ENCODE data around the gene TMEM175. TPM values are rescaled to one million over a fixed set of nuclear protein-coding genes. Genes with fewer than 3 reads are reported as not detected.
"Not testable (repeated sequence)": the region's sequence is repeated elsewhere in the genome, so short reads cannot be mapped to it uniquely, and the experiment has no call there.

The TMEM175 gene
- total RNA-seq, 2 experiments from 2014 or later = 12.5 to 33.1 TPM

DNA sequence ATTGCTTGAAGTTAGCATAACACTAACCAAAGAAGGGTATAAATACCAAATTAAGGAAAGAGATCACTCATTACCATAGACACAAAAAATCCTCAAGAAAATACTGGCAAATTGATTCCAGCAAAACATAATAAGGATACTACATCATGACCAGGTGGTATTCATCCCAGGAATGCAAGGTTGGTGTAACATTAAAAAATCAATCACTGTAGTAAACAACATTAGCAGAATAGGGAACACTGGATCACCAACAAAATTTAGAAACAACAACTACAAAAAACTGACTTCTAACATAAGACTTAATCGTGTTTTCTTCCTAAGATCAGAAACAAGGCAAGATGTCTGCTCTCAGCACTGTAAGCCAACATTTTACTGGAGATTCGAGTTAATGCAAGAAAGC lies 14.3 kb upstream of the TMEM175 start:
- H3K4me2 ChIP-seq (ENCODE audit: low read length) = no peak overlapping the region
- H3K4me1 ChIP-seq (ENCODE audit: insufficient read depth, low read length, poor library complexity, severe bottlenecking) = peaks cover 43% of the 10 kb centered on the region
- H3K27ac ChIP-seq (ENCODE audit: low read depth, low read length, poor library complexity, severe bottlenecking) = no peak overlapping the region
- H4K20me1 ChIP-seq (ENCODE audit: insufficient read depth, low read length) = no peaks in the 10 kb centered on the region
- CTCF ChIA-PET (ENCODE audit: unreplicated experiment) = no interaction called here
- H3K9me2 ChIP-seq (ENCODE audit: insufficient read depth, low read length) = no peaks in the 10 kb centered on the region
- TF ChIP-seq, protein P1, sequence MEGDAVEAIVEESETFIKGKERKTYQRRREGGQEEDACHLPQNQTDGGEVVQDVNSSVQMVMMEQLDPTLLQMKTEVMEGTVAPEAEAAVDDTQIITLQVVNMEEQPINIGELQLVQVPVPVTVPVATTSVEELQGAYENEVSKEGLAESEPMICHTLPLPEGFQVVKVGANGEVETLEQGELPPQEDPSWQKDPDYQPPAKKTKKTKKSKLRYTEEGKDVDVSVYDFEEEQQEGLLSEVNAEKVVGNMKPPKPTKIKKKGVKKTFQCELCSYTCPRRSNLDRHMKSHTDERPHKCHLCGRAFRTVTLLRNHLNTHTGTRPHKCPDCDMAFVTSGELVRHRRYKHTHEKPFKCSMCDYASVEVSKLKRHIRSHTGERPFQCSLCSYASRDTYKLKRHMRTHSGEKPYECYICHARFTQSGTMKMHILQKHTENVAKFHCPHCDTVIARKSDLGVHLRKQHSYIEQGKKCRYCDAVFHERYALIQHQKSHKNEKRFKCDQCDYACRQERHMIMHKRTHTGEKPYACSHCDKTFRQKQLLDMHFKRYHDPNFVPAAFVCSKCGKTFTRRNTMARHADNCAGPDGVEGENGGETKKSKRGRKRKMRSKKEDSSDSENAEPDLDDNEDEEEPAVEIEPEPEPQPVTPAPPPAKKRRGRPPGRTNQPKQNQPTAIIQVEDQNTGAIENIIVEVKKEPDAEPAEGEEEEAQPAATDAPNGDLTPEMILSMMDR (conservative IDR thresholded peaks at IDR 0.05; ENCODE audit: low read length) = no peak
- no peak for TF ChIP-seq EZH2phosphoT487 (IDR thresholded peaks at IDR 0.05; ENCODE audit: borderline replicate concordance, low read depth, low read length)
- DNase-seq (ENCODE audit: low spot score) = no peak
- intact Hi-C loops (cut with micrococcal nuclease; ENCODE audit: unreplicated experiment) = no loop called here
- no TSS peak for BruUV-seq (replicated peaks)
- H3K9me3 ChIP-seq (ENCODE audit: low read length) = peaks cover 18% of the 10 kb centered on the region
- H3K4me3 ChIP-seq (ENCODE audit: low read depth, low read length, poor library complexity, severe bottlenecking) = no peak overlapping the region
- H3K79me2 ChIP-seq (ENCODE audit: insufficient read depth, low read depth, low read length) = peaks cover 81% of the 10 kb centered on the region
- H2AFZ ChIP-seq (ENCODE audit: low read length) = no peak overlapping the region
- peaks cover 29% of the 10 kb centered on the region for H3K36me3 ChIP-seq (ENCODE audit: insufficient read depth, low read length)
- POLR2A ChIA-PET = no interaction called here

DNA sequence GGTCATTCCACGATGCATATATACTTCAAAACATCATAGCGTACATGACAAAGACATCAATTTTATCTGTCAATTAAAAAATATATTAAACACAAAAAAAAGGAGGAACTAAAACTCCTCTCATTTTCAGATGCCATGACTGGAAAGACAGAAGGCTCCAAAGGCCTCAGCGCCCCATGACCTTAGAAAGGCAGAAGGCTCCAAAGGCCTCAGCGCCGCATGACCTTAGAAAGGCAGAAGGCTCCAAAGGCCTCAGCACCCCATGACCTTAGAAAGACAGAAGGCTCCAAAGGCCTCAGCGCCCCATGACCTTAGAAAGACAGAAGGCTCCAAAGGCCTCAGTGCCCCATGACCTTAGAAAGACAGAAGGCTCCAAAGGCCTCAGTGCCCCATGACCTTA lies 13.7 kb upstream of the TMEM175 start:
- DNase-seq (ENCODE audit: low spot score); H4K20me1 ChIP-seq (ENCODE audit: insufficient read depth, low read length); H3K9me2 ChIP-seq (ENCODE audit: insufficient read depth, low read length); H3K27ac ChIP-seq (ENCODE audit: low read depth, low read length, poor library complexity, severe bottlenecking); BruUV-seq (replicated peaks); H3K4me3 ChIP-seq (ENCODE audit: low read depth, low read length, poor library complexity, severe bottlenecking); H2AFZ ChIP-seq (ENCODE audit: low read length); intact Hi-C loops (cut with micrococcal nuclease; ENCODE audit: unreplicated experiment); POLR2A ChIA-PET; H3K4me2 ChIP-seq (ENCODE audit: low read length); CTCF ChIA-PET (ENCODE audit: unreplicated experiment): not testable (repeated sequence)
- Histone ChIP-seq H3K79me2 (ENCODE audit: insufficient read depth, low read depth, low read length) (peaks cover 87% of the 10 kb centered on the region), H3K36me3 (ENCODE audit: insufficient read depth, low read length) (peaks cover 29% of the 10 kb centered on the region), H3K9me3 (ENCODE audit: low read length) (peaks cover 18% of the 10 kb centered on the region), H3K4me1 (ENCODE audit: insufficient read depth, low read length, poor library complexity, severe bottlenecking) (peaks cover 49% of the 10 kb centered on the region)

DNA sequence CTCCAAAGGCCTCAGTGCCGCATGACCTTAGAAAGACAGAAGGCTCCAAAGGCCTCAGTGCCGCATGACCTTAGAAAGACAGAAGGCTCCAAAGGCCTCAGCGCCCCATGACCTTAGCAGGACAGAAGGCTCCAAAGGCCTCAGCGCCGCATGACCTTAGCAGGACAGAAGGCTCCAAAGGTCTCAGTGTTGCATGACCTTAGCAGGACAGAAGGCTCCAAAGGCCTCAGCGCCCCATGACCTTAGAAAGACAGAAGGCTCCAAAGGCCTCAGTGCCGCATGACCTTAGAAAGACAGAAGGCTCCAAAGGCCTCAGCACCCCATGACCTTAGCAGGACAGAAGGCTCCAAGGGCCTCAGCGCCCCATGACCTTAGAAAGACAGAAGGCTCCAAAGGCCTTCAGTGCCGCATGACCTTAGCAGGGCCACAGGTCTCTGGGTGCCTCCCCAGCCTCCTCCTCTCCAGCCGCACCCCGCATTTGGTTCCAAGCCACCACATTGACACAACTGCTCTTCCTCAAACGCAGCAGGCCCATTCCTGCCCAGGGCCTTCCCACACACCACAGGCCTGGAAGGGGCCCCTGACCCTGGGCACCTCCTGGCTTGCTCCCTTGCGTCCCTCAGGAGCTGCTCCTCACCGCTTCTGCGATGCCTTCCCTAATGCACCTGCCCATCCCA lies 13.1 kb upstream of the TMEM175 start:
- H3K4me1 ChIP-seq (ENCODE audit: insufficient read depth, low read length, poor library complexity, severe bottlenecking) = peaks cover 54% of the 10 kb centered on the region
- H3K79me2 ChIP-seq (ENCODE audit: insufficient read depth, low read depth, low read length) = peaks cover 92% of the 10 kb centered on the region
- intact Hi-C loops (cut with micrococcal nuclease; ENCODE audit: unreplicated experiment); POLR2A ChIA-PET; H4K20me1 ChIP-seq (ENCODE audit: insufficient read depth, low read length); H3K4me3 ChIP-seq (ENCODE audit: low read depth, low read length, poor library complexity, severe bottlenecking); H3K4me2 ChIP-seq (ENCODE audit: low read length); H3K9me2 ChIP-seq (ENCODE audit: insufficient read depth, low read length); H2AFZ ChIP-seq (ENCODE audit: low read length); CTCF ChIA-PET (ENCODE audit: unreplicated experiment); BruUV-seq (replicated peaks); H3K27ac ChIP-seq (ENCODE audit: low read depth, low read length, poor library complexity, severe bottlenecking); DNase-seq (ENCODE audit: low spot score): not testable (repeated sequence)
- H3K36me3 ChIP-seq (ENCODE audit: insufficient read depth, low read length) = peaks cover 29% of the 10 kb centered on the region
- peaks cover 18% of the 10 kb centered on the region for H3K9me3 ChIP-seq (ENCODE audit: low read length)

Data from OCI-LY7 (cell line).